HG02759 (cell line): ENCODE measurements around the gene NOVA2.
"Not testable (repeated sequence)": the region's sequence is repeated elsewhere in the genome, so short reads cannot be mapped to it uniquely, and the experiment has no call there.

Experiments
- ATAC-seq: cut with Tn5 transposase; IDR thresholded peaks from one replicate; pipeline ENCODE4 v1.9.1; 2021; ENCODE audit warnings: mild to moderate bottlenecking, moderate library complexity; ENCODE audit not compliant: unreplicated experiment

Gene NOVA2

GRCh38 chr19:45897261-45897812 lies 76.3 kb downstream of the NOVA2 start:
- no peak for ATAC-seq

GRCh38 chr19:45895983-45896599 lies 77.6 kb downstream of the NOVA2 start:
- ATAC-seq: not testable (repeated sequence)

GRCh38 chr19:45895519-45895972 lies 78.1 kb downstream of the NOVA2 start:
- ATAC-seq: no peak

- no peak for ATAC-seq
Observed at GRCh38 chr19:45890877-45891276, 82.8 kb downstream of the NOVA2 start.

GRCh38 chr19:45889210-45889885 lies 84.3 kb downstream of the NOVA2 start:
- ATAC-seq: no peak

GRCh38 chr19:45887200-45887710 lies 86.4 kb downstream of the NOVA2 start:
- ATAC-seq: no peak

GRCh38 chr19:45886427-45887199 lies 87.1 kb downstream of the NOVA2 start:
- peak; percentile 59 for ATAC-seq

GRCh38 chr19:45885556-45886426 lies 87.9 kb downstream of the NOVA2 start, which contains the start of gene IRF2BP1:
Gene IRF2BP1, minus strand, starts transcription at chr19:45886141. Its CDS starts 367 bp downstream, at chr19:45885774.
- ATAC-seq: peak; percentile 55

- ATAC-seq: no peak
Observed at GRCh38 chr19:45884682-45885555, 88.7 kb downstream of the NOVA2 start.

GRCh38 chr19:45883881-45884681 lies 89.6 kb downstream of the NOVA2 start:
- no peak for ATAC-seq
